GM18526 (cell line): ENCODE results near the gene FOXRED1.

Experiments
- POLR2A ChIP-seq: IDR thresholded peaks from 3 replicates; pipeline ENCODE4 v1.6.1; 2011; ENCODE audit not compliant: insufficient read length; ENCODE audit errors: extremely low read depth

Gene FOXRED1

DNA sequence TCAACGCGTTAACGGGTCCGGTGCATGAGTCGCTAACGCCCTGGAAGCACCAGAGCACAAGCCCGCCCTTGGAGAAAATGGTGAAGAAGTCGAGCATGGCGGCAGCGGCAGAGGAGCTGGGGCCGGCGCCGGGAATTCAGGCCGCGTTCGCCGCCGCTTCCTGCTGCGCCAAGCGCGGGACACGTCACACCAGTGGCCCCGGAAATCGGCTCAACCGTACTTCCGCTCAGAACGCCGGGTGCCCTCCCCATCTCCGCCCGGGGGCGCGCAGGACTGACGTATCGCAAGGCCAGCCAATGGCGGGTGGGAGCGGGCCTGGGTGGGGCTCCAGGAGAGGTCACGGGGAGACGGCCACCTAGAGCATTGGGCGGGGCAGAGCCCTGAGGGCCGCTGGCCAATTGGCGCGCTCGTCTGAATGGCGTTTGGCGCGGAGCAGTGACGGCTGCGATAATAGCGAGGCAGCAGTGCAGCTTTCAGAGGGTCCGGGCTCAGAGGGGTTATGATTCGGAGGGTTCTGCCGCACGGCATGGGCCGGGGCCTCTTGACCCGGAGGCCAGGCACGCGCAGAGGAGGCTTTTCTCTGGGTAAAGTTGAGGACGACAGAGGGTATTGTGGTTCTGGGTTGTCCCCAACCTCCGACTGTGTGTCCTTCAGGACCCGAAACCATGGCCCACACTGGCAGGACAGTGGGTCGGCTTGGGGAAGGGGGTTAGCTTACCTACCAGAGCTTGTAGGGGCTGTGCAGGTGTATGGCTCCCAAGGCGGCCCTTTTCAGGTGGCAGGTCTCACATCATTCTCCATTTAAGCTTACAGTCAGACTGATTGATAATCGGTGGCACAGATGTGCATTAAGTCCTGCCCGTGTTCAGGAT, at the start of gene FOXRED1, which contains the start of gene SRPRA:
Gene FOXRED1 (plus strand): TSS at position 447 of the 872 bp plus-strand sequence. CDS start 53 bp downstream, at position 500.
Gene SRPRA (minus strand): TSS at position 188 of the 872 bp plus-strand sequence. CDS start 91 bp downstream, at position 97.
- peak; percentile 67 for TF ChIP-seq POLR2A

DNA sequence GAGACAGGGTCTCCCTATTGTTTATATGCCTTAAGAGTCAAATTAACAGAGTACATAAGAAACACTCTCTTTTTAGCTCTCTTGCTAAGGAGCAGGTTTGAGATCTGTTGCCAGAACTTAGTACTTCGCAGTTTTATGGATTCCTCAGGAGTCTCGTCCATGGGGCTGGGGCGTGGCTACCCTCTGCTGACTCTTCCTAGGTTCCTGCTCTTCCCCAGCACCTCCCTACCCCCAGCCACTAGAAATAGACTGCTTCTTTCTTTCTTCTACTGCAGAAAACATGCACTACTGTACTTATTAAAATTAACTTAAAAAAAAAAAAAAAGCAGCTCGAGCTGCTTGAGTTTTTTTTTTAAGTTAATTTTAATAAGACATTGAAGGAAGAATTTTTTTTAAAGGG, 49.4 kb upstream of the FOXRED1 start:
- no peak for TF ChIP-seq POLR2A

DNA sequence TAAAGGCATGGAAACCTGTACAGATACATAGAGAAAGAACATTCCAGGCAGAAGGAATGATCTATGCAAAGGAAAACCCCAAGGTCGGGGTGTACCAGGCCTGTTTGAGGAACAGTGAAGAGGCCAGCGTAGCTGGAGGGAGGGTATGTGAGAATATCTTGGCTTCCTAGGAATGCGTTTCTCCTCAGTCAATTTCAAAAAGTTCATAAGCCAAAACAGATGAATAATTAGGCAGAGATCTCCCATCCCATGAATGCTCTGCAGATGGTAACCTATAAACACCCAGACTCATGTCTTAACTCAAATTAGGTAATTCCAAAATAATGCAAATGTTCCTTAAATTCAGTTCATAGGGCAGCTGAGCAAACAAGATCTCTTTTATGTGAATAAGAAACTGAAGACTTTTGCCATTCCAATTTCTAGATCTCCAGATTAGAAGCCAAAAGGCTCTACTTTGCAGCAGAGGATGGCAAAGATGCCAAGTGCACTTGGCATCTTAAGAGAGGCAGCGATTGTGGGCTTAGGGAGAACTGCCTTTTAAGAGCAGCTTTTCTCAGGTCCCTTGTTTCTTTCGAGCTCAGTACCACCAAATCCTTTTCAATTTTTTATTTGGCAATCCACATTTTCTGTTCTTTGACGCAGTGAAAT, 44.2 kb upstream of the FOXRED1 start:
- TF ChIP-seq POLR2A: no peak

DNA sequence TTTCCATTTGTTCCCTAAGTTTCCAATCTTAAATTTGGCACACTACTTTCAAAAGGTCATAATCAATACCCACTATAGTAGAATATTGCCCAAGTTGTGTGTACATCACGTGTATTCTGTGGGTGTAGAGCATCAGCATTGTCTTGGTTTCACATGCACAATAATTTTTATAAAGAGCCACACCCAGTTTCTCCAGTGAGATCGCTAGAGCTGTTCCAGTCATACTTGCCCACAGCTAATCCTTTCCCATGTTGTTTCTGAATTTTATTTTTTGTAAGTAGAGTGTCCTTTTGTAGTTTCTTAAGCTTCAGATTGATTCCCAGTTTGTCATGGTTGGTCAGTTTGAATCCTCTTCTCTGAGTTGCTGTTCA, 43.7 kb upstream of the FOXRED1 start:
- TF ChIP-seq POLR2A: no peak

DNA sequence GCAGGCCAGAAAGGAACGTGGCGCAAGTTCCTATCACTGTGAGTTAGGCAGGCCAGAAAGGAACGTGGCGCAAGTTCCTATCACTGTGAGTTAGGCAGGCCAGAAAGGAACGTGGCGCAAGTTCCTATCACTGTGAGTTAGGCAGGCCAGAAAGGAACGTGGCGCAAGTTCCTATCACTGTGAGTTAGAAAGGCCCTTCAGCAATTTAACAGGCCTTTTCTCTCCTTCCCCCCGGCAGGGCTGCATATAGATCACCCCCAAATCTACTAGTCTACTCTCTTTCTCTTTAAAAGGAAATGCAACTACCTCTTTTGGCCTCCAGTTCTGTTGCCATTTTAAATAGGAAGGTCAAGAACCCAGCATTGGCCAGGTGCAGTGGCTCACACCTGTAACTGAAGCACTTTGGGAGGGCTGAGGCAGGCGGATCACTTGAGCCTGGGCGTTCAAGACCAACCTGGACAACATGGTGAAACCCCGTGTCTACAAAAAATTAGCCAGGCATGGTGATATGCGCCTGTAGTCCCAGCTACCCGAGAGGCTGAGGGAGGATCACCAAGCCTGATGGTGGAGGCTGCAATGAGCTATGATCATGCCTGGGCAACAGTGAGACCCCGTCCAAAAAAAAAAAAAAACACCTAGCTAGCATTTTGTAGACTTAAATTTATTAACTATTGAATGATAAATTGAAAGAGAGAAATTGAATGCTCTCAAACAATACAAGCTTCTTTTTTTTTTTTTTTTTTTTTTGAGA, 42.4 kb upstream of the FOXRED1 start:
- TF ChIP-seq POLR2A: no peak

DNA sequence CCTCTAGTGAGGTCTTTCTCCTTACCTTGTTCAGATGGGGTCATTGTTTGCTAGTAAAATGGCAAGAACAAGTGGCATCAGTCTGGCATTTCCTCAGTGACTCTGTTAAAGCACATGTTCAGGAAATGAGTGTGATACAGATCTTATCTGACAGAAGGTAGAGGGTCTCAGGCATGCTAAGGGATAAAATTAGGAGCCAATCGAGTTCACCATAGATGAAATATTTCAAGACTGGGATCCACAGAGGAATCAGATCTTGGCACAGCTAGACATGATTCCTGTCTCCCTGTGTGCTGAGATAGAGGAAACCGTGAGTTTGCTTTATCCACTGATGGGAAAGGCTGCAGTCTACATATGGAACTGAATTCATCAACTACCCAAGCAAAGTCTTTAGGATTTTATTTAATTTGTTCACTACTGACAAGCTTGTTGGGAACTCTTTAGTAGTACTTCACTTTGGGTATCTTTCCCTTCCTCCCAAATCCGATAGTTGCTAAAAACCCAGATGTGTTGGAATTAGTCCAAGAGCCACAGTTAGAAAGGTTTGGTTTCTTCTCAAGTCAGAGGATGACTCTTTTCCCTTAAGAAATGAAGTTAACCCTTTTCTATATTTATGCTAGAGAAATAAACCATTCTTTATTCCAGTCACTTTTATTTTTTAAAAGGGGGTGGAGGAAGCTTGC, 39.0 kb upstream of the FOXRED1 start:
- TF ChIP-seq POLR2A: no peak

DNA sequence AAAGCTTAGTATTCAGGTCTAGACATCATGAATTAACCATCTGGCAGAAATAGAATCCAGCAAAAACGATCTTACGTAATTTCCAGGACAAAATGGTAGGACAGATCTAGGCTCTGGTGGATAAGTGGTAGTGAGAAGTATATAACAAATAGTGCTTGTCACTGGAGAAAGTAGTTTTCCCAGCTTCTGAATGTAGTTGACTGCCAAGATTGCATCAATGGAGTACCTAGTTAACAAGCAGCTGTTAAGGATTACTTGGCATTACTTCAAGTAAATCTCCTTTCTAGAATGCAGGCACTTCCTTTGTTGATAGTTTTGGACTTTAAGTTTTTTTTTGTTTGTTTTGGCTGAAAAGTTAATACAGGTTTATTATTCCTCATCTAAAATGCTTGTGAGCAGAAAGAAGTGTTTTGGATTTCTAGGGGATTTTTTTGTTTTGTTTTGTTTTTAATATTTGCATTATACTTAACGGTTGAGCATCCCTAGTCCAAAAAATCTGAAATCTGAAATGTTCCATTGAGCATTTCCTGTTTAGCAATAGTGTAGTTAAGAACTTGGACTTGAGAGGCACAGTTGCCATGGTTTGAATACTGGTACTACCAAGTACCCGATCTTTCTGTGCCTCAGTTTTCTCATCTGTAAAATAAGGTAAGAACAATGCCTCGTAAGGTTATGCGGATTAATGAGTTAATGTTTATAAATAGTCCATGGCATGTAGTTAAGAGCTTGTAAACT, 37.1 kb upstream of the FOXRED1 start:
- TF ChIP-seq POLR2A: no peak

DNA sequence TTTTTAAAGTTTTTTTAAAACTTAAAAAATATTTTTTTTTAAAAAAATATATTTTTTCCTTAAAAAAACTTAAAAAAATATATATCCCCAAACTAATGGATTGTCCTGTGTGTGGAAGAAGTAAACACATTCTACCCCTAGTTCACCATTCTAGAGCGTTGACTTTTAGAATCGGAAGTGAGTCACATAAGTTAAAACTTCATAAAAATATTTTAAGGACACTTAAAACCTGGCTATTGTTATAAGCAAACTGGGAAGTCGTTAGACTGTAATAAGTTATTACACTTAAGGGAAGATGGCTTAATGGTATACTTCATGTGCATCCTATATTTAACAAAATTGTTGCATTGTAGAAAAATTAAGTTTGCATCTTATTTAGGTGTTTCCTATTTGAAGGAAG, 36.3 kb upstream of the FOXRED1 start:
- TF ChIP-seq POLR2A: no peak

DNA sequence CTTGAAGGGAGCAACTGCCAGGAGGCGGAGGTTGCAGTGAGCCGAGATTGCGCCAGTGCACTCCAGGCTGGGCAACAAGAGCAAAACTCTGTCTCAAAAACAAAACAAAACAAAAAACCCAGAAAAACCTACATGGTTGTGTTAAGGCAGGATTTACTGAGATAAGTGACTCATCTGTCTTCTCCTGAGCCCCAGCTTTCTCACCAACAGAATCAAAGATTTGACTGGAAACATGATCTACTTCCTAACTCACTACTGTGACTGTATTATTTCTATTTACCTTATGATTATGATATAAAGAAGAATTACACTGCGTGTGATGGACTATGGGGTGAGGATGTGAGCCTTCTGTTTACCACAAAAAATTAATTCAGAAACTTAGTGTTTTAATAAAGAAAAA, 35.6 kb upstream of the FOXRED1 start:
- TF ChIP-seq POLR2A: no peak

DNA sequence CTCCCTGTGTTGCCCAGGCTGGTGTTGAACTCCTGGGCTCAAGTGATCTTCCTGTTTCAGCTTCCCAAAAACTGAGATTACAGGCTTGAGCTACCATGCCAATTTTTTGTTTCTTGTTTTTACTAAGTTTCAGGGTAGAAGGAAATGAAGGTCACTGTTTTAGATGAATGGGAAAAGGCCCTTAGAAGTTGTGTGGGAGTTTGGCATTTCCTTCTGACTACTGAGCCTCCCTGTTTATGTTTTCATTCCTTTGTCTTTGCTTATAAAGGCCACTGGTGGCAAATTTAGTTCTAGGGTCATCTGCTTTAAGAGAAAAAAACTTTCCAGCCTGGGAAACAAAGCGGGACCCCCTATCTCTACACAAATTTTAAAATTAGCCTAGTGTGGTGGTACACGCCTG, 22.3 kb upstream of the FOXRED1 start:
- TF ChIP-seq POLR2A: no peak

DNA sequence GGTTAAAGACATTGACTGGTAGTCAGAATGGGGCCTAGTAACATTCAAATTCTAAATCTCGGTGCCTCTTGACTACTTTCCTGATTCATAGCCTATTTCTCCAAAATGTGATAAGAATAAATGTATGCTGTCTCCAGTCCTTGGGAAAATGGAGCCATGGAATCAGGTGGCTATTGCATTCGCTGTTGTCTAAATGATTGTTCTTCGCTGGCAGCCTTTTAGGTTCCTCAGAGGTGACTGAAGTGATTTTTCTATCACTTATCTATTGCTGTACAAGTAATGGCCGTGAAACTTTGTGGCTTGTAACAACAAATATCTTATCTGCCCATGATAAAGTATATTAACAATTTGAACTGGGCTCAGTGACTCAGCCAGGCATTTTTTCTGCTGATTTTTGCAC, 15.7 kb upstream of the FOXRED1 start:
- TF ChIP-seq POLR2A: no peak

DNA sequence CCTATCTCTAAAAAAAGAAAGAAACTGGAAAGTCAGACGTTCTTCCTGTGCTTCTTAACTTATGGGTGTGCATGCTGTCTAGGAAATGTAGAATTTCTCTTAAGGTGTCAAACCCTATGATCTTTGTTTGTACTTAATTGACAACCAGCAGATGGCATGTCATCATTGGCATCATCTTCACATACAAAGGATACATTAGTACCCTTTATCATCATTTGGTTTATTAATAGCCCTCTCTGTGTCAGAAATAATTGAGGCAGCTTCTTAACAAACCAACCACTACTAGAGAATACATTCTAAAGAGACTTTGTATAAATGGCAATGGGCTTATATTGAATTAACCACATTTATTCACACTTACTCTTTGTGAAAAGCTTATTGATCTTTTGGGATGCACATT, 14.1 kb upstream of the FOXRED1 start:
- no peak for TF ChIP-seq POLR2A

DNA sequence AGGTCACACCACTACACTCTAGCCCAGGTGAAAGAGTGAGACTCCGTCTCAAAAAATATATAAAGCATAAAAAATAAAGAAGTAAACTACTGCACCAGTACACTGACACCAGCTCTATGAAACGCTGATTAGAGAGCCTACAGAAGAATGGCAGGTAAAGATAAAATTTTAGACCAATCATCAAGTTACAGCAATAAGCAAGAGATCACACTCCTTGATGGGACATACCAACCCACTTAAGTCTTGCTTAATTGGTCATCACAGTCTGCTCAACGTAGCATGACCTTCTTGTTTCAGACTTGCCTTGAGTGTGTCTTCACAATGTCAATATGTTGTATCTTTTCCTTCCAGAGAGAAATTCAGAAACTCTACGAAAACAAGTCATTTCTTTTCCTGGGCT, 12.7 kb upstream of the FOXRED1 start:
- TF ChIP-seq POLR2A: no peak

DNA sequence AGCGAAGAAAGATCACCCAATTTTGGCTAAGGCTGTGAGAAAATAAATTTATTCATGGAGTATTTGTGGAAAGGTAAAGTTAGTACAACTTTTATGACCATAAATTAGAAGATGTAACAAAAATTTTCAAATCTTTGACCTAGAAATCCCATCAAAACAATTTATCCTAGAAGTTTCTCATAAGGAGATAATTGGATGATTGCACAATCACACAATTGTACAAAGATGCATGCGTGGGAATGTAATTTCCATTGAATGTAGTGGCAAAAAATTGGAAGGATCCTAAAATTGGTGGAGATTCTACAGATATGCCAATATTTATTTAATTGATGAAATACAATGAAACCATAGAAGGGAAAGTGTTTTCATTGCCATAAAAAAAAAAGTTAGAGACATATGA, 11.8 kb upstream of the FOXRED1 start:
- no peak for TF ChIP-seq POLR2A
